ENCODE results near the gene CAPN2. TPM values are rescaled to one million over a fixed set of nuclear protein-coding genes. Genes with fewer than 3 reads are reported as not detected.
A peak's percentile ranks its signal among the peaks of the same experiment; 100 is the strongest.

The CAPN2 gene
- total RNA-seq, result 100 to 1,000 TPM; 301 to 355 TPM
- long read RNA-seq, partial matches to known transcripts, result 5 of 19 reads
- long read RNA-seq, other reads (novel, unspliced or antisense), result 9 of 19 reads

- intact Hi-C loops (cut with DNase I, micrococcal nuclease), result loop anchor here (5.0 kb wide), 1 partner anchor 35 kb away; no protein-coding TSS in a partner anchor
- DNase-seq, result peak; percentile 75 to 87
- ATAC-seq, result peak; percentile 78
Measured at GRCh38 chr1:223712194-223712849, at the start of gene CAPN2. CAPN2 (plus strand) TSS chr1:223712539; CDS start chr1:223712641, 102 bp downstream.

GRCh38 chr1:223662943-223663342, 49.4 kb upstream of the CAPN2 start:
- intact Hi-C loops (cut with DNase I, micrococcal nuclease), result no loop called here
- ATAC-seq, result peak; percentile 47
- no peak for DNase-seq

DNA sequence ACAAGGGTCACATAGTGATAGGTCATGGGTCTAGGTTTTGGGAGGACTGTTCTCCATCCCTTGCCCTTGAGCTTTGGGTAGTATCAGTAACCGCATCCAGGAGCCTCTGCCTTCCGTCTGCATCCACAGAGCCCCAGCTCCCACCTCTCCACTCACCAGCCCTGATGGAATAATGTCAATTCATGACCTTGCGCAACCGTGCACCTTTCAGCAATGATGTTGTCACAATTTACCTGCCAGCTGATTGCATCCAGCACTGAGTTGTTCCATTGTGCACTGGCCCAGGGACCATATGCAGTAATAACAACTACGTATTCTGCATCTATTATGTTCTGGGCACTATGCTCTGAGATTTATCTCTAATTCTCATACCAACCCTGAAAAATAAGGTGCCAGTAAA, 48.2 kb upstream of the CAPN2 start:
- intact Hi-C loops (cut with DNase I, micrococcal nuclease), result no loop called here
- ATAC-seq (no peak), DNase-seq (no peak)

GRCh38 chr1:223665592-223666312, 46.6 kb upstream of the CAPN2 start, which contains the start of gene CAPN8:
CAPN8 (minus strand) TSS chr1:223665701; CDS start chr1:223665646, 55 bp downstream.
- intact Hi-C loops (cut with DNase I, micrococcal nuclease), result no loop called here

DNA sequence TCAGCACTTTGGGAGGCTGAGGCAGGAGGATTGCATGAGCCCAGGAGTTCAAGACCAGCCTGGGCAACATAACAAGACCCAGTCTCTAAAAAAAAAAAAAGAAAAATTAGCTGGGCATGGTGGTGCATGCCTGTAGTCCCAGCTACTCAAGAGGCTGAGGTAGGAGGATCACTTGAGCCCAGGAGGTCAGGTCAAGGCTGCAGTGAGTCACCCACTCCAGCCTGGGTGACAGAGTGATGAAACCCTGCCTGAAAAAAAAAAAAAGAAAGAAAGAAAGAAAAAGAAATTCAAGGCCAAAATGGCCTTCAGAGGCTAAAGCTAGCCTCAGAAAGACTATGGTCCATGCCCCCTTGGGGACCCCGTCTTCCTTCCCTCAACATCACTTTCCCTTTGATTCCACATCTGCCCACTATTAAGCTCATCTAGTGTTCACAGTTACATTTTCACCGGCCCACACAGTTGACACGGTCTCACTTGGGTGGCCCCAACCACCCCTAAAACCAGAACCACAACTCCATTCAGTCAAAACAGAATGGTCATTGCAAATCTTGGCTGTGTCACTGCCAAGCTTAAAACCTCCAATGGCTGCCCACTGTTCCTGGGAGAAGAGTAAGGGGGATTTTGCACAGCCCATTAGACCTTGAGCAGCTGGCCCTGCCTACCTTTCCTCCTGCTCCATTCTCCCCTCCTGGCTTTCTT, 44.7 kb upstream of the CAPN2 start:
- ATAC-seq (no peak), DNase-seq (no peak)
- intact Hi-C loops (cut with DNase I, micrococcal nuclease), result no loop called here

More at GRCh38 chr1:223665592-223666312, 46.6 kb upstream of the CAPN2 start, which contains the start of gene CAPN8:
- peak; percentile 57 to 80 for DNase-seq
- peak; percentile 93 for ATAC-seq

GRCh38 chr1:223669003-223669795, 43.1 kb upstream of the CAPN2 start:
- intact Hi-C loops (cut with DNase I, micrococcal nuclease), result no loop called here
- DNase-seq (no peak), ATAC-seq (no peak)

- peak in 1 of 2 donors; percentile 52 for DNase-seq
- ATAC-seq, result peak; percentile 42
- intact Hi-C loops (cut with DNase I, micrococcal nuclease), result no loop called here
Measured at GRCh38 chr1:223670458-223671159, 41.7 kb upstream of the CAPN2 start.

- ATAC-seq, result no peak
- intact Hi-C loops (cut with DNase I, micrococcal nuclease), result no loop called here
Measured at GRCh38 chr1:223674119-223674890, 38.0 kb upstream of the CAPN2 start.

GRCh38 chr1:223678841-223679240, 33.5 kb upstream of the CAPN2 start:
- DNase-seq (no peak), ATAC-seq (no peak)
- intact Hi-C loops (cut with DNase I, micrococcal nuclease), result no loop called here

More at GRCh38 chr1:223674119-223674890, 38.0 kb upstream of the CAPN2 start:
- DNase-seq, result no peak

GRCh38 chr1:223680188-223680587, 32.2 kb upstream of the CAPN2 start:
- no peak for DNase-seq
- no peak for ATAC-seq
- intact Hi-C loops (cut with DNase I, micrococcal nuclease), result loop anchor here in 1 of 2 donors (10.0 kb wide), 1 partner anchor 535 kb away; the partner anchor contains the start of gene TLR5

GRCh38 chr1:223682502-223682901, 29.8 kb upstream of the CAPN2 start:
- no peak for ATAC-seq
- no peak for DNase-seq
- intact Hi-C loops (cut with DNase I, micrococcal nuclease), result loop anchor here in 1 of 2 donors (10.0 kb wide), 1 partner anchor 538 kb away; the partner anchor contains the start of gene TLR5

GRCh38 chr1:223683586-223684487, 28.5 kb upstream of the CAPN2 start:
- ATAC-seq, result peak; percentile 88
- peak in 1 of 2 donors; percentile 79 for DNase-seq
- intact Hi-C loops (cut with DNase I, micrococcal nuclease), result loop anchor here in 1 of 2 donors (10.0 kb wide), 1 partner anchor 539 kb away; the partner anchor contains the start of gene TLR5

DNA sequence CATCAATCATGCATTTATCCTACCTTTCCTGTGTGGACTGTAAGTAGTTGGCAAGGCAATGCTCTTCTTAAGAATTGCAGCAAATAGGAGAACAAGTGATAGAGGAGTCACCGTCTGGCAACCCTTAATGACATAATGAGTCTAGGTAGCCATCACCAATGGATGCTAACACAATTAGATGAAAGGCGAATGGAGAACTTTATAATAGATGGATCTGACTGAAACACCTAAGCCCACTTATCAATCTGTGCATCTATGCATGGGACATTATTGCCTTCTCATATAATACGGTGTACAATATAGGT, 27.9 kb upstream of the CAPN2 start:
- intact Hi-C loops (cut with DNase I, micrococcal nuclease), result loop anchor here in 1 of 2 donors (10.0 kb wide), 1 partner anchor 540 kb away; the partner anchor contains the start of gene TLR5
- DNase-seq, result no peak

GRCh38 chr1:223691121-223691520, 21.2 kb upstream of the CAPN2 start:
- ATAC-seq, result no peak
- no peak for DNase-seq
- intact Hi-C loops (cut with DNase I, micrococcal nuclease), result no loop called here

More for the DNA sequence above, 27.9 kb upstream of the CAPN2 start:
- ATAC-seq, result no peak

GRCh38 chr1:223695014-223695548, 17.3 kb upstream of the CAPN2 start:
- ATAC-seq (no peak), DNase-seq (no peak)
- intact Hi-C loops (cut with DNase I, micrococcal nuclease), result loop anchor here in 1 of 2 donors (5.0 kb wide), 1 partner anchor 52 kb away; no protein-coding TSS in a partner anchor

- DNase-seq (no peak), ATAC-seq (no peak)
- intact Hi-C loops (cut with DNase I, micrococcal nuclease), result loop anchor here in 1 of 2 donors (5.0 kb wide), 1 partner anchor 51 kb away; no protein-coding TSS in a partner anchor
Measured at GRCh38 chr1:223695941-223696340, 16.4 kb upstream of the CAPN2 start.
